MCF 10A (cell line): Measurements from ENCODE around the gene KRT86. TPM values are rescaled to one million over a fixed set of nuclear protein-coding genes. Genes with fewer than 3 reads are reported as not detected.
A peak's percentile ranks its signal among the peaks of the same experiment; 100 is the strongest.

Source experiments
- BruUV-seq: library from RNA; stranded (reverse); fragments of 400-500 nt; replicated peaks from 2 replicates; lab custom pipeline; 2021; lab: Mats Ljungman, UMichigan
- CTCF ChIA-PET: fragments of 300-600 bp; sonication (Branson Sonifier 250); formaldehyde crosslinking; extraction: SDS; loops from one replicate; lab custom pipeline; 2021; ENCODE audit warnings: antibody characterized with exemption, inconsistent platforms; lab: Yijun Ruan, JAX
- POLR2A ChIA-PET: fragments of 300-600, 350-650 bp; sonication (Branson Sonifier 250); formaldehyde crosslinking; extraction: SDS; loops from one replicate; lab custom pipeline; 2020; ENCODE audit warnings: antibody characterized with exemption, inconsistent platforms; lab: Yijun Ruan, JAX
- DNase-seq: peaks from one replicate; pipeline ENCODE4 v3.0.0-alpha.2; 2018; ENCODE audit not compliant: unreplicated experiment
- H3K27ac Mint-ChIP-seq: one replicate; pipeline ENCODE4 v1.8.0; 2022; ENCODE audit warnings: mild to moderate bottlenecking, low read depth, mixed read lengths; ENCODE audit not compliant: unreplicated experiment
- H3K27me3 Mint-ChIP-seq: one replicate; pipeline ENCODE4 v1.8.0; 2022; ENCODE audit warnings: mixed read lengths; ENCODE audit not compliant: insufficient read depth, unreplicated experiment
- H3K36me3 Mint-ChIP-seq: one replicate; pipeline ENCODE4 v1.8.0; 2022; ENCODE audit warnings: mild to moderate bottlenecking, moderate library complexity, mixed read lengths; ENCODE audit not compliant: insufficient read depth, unreplicated experiment
- H3K4me1 Mint-ChIP-seq: one replicate; pipeline ENCODE4 v1.8.0; 2022; ENCODE audit warnings: mixed read lengths; ENCODE audit not compliant: insufficient read depth, unreplicated experiment
- H3K4me3 Mint-ChIP-seq: one replicate; pipeline ENCODE4 v1.8.0; 2022; ENCODE audit warnings: mild to moderate bottlenecking, moderate library complexity, mixed read lengths; ENCODE audit not compliant: unreplicated experiment
- H3K9me3 Mint-ChIP-seq: one replicate; pipeline ENCODE4 v1.8.0; 2022; ENCODE audit warnings: mixed read lengths; ENCODE audit not compliant: unreplicated experiment
- intact Hi-C: fragments of 100-400 bp; cut with micrococcal nuclease; formaldehyde crosslinking; loops from 2 replicates; pipeline ENCODE4 v1.14.1; 2022
- total RNA-seq: library from RNA; stranded (reverse); gene quantifications from 2 replicates; pipeline ENCODE4 v1.2.3, GENCODE V29; 2022
- TF ChIP-seq, protein P1 (sequence below): fragments of 200-600 bp; IDR thresholded peaks from one replicate; pipeline ENCODE4 v1.8.0; 2022; ENCODE audit warnings: antibody characterized with exemption, mild to moderate bottlenecking; ENCODE audit not compliant: unreplicated experiment

Gene KRT86
- total RNA-seq, 1 experiment from 2014 or later = 37.8 TPM

DNA sequence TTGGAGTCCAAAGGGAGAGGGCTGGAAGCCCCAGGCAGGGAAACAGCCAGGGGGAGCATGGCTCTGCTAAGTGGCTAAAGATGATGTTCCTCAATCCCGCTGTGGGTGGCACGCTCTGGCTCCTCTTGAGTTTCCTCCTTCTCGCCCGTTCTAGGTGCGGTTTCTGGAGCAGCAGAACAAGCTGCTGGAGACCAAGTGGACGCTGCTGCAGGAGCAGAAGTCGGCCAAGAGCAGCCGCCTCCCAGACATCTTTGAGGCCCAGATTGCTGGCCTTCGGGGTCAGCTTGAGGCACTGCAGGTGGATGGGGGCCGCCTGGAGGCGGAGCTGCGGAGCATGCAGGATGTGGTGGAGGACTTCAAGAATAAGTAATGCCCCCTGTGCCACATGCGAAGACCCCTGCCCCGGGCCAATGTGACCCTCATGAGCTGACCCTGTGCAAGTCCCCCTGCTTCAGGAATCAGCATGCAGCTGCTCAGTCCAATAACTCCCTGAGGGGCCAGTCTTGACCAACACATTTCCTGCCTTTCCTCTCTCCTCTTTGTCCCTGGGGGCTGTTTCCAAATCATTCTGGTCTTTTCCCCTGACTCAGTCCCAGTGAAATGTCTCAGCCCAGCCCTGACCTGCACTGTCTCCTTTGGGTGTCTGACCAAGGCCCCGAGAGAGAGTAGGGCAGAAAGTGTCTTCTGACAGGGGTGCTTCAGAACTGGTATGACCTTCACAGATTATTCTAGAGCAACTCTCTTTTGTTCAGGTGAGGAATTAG is 39.3 kb upstream of the KRT86 start:
- Mint-ChIP-seq H3K27ac (peak overlapping the region; percentile 91), H3K36me3 (peaks cover 60% of the 10 kb centered on the region), H3K9me3 (no peaks in the 10 kb centered on the region), H3K4me1 (peaks cover 73% of the 10 kb centered on the region), H3K27me3 (no peaks in the 10 kb centered on the region), H3K4me3 (peak overlapping the region; percentile 91)
- DNase-seq = peak; percentile 69
- ChIA-PET POLR2A (interaction anchor here (0.8 to 4.9 kb wide), 8 partner anchors 8 to 91 kb away, joined by 3 to 28 read pairs (median 8); no protein-coding TSS in a partner anchor), CTCF (interaction anchor here (0.5 to 8.0 kb wide), 12 partner anchors 9 to 645 kb away, joined by 3 to 70 read pairs (median 4); partner anchors contain the start of gene KRT86)
- BruUV-seq = no TSS peak
- TF ChIP-seq, protein P1, sequence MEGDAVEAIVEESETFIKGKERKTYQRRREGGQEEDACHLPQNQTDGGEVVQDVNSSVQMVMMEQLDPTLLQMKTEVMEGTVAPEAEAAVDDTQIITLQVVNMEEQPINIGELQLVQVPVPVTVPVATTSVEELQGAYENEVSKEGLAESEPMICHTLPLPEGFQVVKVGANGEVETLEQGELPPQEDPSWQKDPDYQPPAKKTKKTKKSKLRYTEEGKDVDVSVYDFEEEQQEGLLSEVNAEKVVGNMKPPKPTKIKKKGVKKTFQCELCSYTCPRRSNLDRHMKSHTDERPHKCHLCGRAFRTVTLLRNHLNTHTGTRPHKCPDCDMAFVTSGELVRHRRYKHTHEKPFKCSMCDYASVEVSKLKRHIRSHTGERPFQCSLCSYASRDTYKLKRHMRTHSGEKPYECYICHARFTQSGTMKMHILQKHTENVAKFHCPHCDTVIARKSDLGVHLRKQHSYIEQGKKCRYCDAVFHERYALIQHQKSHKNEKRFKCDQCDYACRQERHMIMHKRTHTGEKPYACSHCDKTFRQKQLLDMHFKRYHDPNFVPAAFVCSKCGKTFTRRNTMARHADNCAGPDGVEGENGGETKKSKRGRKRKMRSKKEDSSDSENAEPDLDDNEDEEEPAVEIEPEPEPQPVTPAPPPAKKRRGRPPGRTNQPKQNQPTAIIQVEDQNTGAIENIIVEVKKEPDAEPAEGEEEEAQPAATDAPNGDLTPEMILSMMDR = no peak
- intact Hi-C loops = loop anchor here (1.0 kb wide), 1 partner anchor 85 kb away; no protein-coding TSS in a partner anchor

DNA sequence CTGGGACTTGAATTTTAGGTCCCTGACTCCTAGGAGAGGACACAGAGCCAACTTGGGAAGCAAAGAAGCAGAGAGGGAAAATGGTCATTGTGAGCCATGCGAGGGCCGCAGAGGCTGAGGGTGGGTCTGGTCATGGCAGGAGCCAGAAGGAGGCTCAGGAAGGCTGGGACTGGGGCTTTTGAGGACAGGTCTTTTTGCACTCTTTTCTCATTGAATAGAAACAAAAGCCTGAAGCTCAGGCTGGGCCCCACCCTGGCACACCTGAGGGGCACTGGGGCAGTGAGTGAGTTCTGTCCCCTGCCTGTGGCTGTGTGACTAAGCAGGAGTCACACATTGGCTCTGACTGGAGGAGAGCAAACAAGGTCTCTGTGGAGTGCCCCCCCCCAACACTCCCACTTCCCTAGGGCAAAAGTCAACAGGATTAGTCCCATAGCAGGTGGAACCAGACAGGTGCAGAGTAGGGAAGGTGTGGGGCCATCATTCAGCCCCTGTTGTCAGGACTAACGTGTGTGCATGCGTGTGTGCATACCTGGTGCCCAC is 38.6 kb upstream of the KRT86 start:
- H3K36me3 Mint-ChIP-seq = peaks cover 65% of the 10 kb centered on the region
- peak; percentile 38 for DNase-seq
- POLR2A ChIA-PET = interaction anchor here (0.8 to 4.9 kb wide), 4 partner anchors 8 to 44 kb away, joined by 3 to 28 read pairs (median 16); no protein-coding TSS in a partner anchor
- TF ChIP-seq, protein P1 = no peak
- peak overlapping the region; percentile 91 for H3K27ac Mint-ChIP-seq
- intact Hi-C loops = loop anchor here (1.0 kb wide), 1 partner anchor 84 kb away; no protein-coding TSS in a partner anchor
- CTCF ChIA-PET = interaction anchor here (0.6 to 8.0 kb wide), 8 partner anchors 8 to 644 kb away, joined by 3 to 70 read pairs (median 4); partner anchors contain the start of gene KRT86
- H3K4me3 Mint-ChIP-seq = peak overlapping the region; percentile 91
- BruUV-seq = no TSS peak
- no peaks in the 10 kb centered on the region for H3K9me3 Mint-ChIP-seq
- no peaks in the 10 kb centered on the region for H3K27me3 Mint-ChIP-seq
- H3K4me1 Mint-ChIP-seq = peaks cover 68% of the 10 kb centered on the region

DNA sequence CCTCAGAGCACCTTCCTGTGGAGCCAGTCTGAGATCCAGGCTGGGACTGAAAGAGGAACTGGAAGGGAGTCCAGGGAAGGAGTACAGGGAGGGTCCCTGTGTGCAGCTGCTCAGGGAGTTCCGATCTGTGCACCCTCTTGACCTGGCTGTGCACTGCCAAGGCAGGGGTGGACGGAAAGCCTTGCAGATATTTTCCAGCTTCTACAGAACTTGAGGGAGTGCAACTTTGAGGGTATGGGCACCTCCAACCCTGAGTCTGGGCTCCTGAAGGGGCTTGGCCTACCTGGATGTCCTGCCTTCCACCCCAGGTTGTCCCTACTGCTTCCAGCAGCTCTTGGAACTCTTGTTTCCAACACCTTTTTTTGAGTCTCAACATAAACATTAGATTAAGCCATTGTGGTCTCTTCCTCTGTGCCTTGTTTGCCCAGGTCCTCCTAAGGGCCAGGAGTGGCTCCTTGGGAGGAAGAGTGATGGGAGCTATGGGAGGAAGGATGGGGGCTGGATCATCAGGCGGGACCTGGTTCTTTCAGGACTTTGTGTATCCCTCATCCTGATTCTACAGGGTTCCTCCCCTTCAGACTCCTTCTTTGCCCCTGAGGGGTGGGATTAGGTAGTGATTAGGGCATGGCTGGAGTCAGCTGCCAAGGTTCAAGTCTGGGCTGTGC is 37.9 kb upstream of the KRT86 start:
- BruUV-seq = no TSS peak
- H3K27ac Mint-ChIP-seq = peak overlapping the region; percentile 91
- H3K4me3 Mint-ChIP-seq = peak overlapping the region; percentile 91
- DNase-seq = peak; percentile 1
- no peaks in the 10 kb centered on the region for H3K9me3 Mint-ChIP-seq
- peaks cover 71% of the 10 kb centered on the region for H3K36me3 Mint-ChIP-seq
- CTCF ChIA-PET = interaction anchor here (0.6 to 8.0 kb wide), 7 partner anchors 9 to 745 kb away, joined by 3 to 70 read pairs (median 4); no protein-coding TSS in a partner anchor
- POLR2A ChIA-PET = interaction anchor here (1.3 to 1.8 kb wide), 3 partner anchors 21 to 53 kb away, joined by 3 to 4 read pairs (median 4); no protein-coding TSS in a partner anchor
- no peaks in the 10 kb centered on the region for H3K27me3 Mint-ChIP-seq
- TF ChIP-seq, protein P1 = no peak
- intact Hi-C loops = no loop called here
- H3K4me1 Mint-ChIP-seq = peaks cover 64% of the 10 kb centered on the region
